Activated naive CD8-positive, alpha-beta T cell treated with anti-CD3 and anti-CD28 coated beads for 36 hours (primary cell): ENCODE measurements around the gene TXNDC5. TPM values are rescaled to one million over a fixed set of nuclear protein-coding genes. Genes with fewer than 3 reads are reported as not detected.

Source experiments
- DNase-seq: peaks from one replicate; pipeline ENCODE4 v3.0.0; 2021
- H3K27ac Mint-ChIP-seq: one replicate; pipeline ENCODE4 v1.8.0; 2022; ENCODE audit warnings: mild to moderate bottlenecking, moderate library complexity, mixed read lengths
- H3K27me3 Mint-ChIP-seq: one replicate; pipeline ENCODE4 v1.8.0; 2022; ENCODE audit warnings: mild to moderate bottlenecking, mixed read lengths
- H3K36me3 Mint-ChIP-seq: one replicate; pipeline ENCODE4 v1.8.0; 2021; ENCODE audit warnings: mild to moderate bottlenecking, mixed read lengths
- H3K4me1 Mint-ChIP-seq: one replicate; pipeline ENCODE4 v1.8.0; 2021; ENCODE audit warnings: mixed read lengths
- H3K4me3 Mint-ChIP-seq: one replicate; pipeline ENCODE4 v1.8.0; 2022; ENCODE audit warnings: mild to moderate bottlenecking, moderate library complexity, mixed read lengths
- H3K9me3 Mint-ChIP-seq: one replicate; pipeline ENCODE4 v1.8.0; 2022; ENCODE audit warnings: mixed read lengths
- total RNA-seq, 2 experiments: library from RNA; stranded (reverse); gene quantifications; one replicate each; pipeline ENCODE4 v1.2.3, GENCODE V29; 2021

The TXNDC5 gene
- total RNA-seq, 2 experiments from 2014 or later, result 62.1 to 65.0 TPM

DNA sequence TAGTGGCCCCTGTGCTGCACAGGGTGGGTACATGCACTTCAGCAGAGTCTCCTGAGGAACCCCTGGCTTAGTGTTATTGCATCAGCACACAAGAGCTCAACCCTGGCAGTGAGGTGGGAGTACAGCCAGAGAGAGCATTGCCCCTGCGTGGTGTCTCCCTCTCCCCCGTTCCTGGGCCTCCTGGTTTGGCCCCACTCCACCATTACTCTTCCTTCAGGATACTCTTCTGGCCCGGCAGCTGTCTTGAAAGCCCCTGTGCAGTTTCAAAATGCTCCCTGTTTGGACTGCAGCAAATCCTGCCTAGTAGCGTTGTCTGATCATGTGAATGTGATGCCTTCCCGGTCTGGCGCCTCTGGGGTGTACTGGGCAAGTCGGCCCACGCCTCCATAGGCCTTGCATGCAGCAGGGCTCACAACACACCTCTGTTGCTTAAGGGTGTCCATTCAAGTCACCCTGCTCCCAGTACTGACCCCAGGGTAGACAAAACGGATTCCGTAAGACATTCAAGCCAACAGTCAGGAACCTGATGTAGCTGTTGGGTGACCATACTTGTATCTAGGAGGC lies 32.1 kb downstream of the TXNDC5 start:
- H3K9me3 Mint-ChIP-seq, result peaks cover 5% of the 10 kb centered on the region
- peaks cover 19% of the 10 kb centered on the region for H3K36me3 Mint-ChIP-seq
- H3K4me3 Mint-ChIP-seq, result no peak overlapping the region
- no peaks in the 10 kb centered on the region for H3K4me1 Mint-ChIP-seq
- DNase-seq, result no peak
- H3K27me3 Mint-ChIP-seq, result no peaks in the 10 kb centered on the region
- H3K27ac Mint-ChIP-seq, result no peak overlapping the region

DNA sequence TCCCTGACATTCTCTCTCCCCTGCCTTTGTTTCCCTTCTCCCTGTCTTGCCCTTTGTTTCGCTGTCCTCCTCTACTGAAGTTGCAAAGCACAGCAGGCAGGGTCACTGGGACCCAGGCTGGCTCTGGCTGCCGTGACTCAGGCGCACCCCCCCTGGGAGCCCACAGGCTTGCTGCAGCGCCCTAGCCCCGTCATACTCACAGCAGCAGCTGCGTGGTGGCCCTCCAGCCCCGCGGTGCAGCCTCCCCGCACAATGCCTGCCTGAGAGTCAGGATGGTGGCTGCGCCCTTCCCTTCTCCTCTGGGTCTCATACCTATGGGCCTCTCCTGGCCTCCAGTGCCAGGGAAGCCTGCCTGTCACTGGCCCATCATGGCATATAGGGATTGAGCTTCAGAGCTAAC lies 41.7 kb downstream of the TXNDC5 start:
- Mint-ChIP-seq H3K9me3 (peaks cover 5% of the 10 kb centered on the region), H3K4me1 (no peaks in the 10 kb centered on the region), H3K4me3 (no peak overlapping the region), H3K27me3 (peaks cover 3% of the 10 kb centered on the region), H3K27ac (no peak overlapping the region), H3K36me3 (peaks cover 3% of the 10 kb centered on the region)
- DNase-seq, result no peak

DNA sequence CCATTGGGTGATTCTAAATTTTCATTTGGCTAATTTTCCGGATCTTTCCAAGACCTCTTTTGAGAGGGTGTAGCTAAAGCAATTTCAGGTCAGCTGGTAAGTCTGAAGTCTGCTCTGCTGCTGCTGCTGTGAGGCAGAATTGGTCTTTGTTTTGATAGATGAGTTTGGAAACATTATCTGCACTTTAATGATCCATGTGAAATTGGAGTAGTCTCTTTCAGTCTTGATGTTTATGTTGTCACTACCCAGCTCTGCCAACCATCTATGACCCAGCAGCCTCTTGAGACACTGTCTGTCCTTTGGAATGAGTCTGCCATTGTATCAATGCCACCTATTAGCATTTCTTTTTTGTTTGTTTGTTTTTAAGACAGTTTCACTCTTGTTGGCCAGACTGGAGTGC lies 44.1 kb downstream of the TXNDC5 start:
- no peak overlapping the region for H3K4me3 Mint-ChIP-seq
- no peak for DNase-seq
- no peaks in the 10 kb centered on the region for H3K36me3 Mint-ChIP-seq
- no peaks in the 10 kb centered on the region for H3K9me3 Mint-ChIP-seq
- no peak overlapping the region for H3K27ac Mint-ChIP-seq
- H3K27me3 Mint-ChIP-seq, result peaks cover 3% of the 10 kb centered on the region
- H3K4me1 Mint-ChIP-seq, result no peaks in the 10 kb centered on the region

DNA sequence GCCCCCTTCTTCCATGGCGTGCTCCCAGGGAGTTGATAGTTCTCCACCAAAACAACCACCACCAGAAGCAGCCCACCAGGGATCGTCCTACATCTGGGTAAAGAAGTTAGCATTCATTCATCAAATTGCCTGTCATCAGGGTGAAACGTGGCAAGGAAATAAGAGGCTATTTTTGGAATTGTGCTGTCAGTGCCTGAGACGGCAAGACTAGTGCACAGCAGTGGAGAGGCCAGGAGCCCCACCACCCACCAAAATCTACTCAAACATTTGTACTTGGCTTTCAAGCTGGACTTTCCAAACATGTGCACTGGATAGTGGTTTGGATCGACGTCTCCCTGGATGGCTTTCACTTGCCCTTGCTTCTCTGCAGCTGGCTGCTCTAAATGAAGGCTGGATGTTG lies 44.8 kb downstream of the TXNDC5 start:
- Mint-ChIP-seq H3K4me1 (no peaks in the 10 kb centered on the region), H3K36me3 (no peaks in the 10 kb centered on the region), H3K9me3 (no peaks in the 10 kb centered on the region), H3K4me3 (no peak overlapping the region), H3K27ac (no peak overlapping the region), H3K27me3 (peaks cover 3% of the 10 kb centered on the region)
- no peak for DNase-seq

DNA sequence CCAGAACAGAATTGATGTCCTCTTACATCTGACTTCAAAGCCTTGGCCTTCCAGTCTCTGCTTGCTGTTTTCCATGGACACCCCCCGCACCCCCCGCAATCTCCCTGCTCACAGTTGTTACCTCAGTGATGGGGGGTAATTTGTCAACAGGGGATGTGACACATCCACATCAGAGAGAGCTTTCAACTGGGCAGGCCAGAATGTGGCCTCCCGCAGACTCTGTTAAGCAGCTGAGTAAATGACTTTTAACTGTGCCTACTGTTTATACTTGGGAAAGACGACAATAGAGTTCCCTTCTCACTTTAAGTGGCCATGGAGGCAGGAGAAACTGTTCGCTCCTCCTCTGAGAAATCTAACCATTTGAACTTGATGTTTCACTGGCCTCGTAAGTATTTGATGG lies 51.0 kb downstream of the TXNDC5 start:
- no peaks in the 10 kb centered on the region for H3K36me3 Mint-ChIP-seq
- H3K4me3 Mint-ChIP-seq, result no peak overlapping the region
- DNase-seq, result no peak
- no peaks in the 10 kb centered on the region for H3K9me3 Mint-ChIP-seq
- no peak overlapping the region for H3K27ac Mint-ChIP-seq
- H3K27me3 Mint-ChIP-seq, result peaks cover 4% of the 10 kb centered on the region
- no peaks in the 10 kb centered on the region for H3K4me1 Mint-ChIP-seq

DNA sequence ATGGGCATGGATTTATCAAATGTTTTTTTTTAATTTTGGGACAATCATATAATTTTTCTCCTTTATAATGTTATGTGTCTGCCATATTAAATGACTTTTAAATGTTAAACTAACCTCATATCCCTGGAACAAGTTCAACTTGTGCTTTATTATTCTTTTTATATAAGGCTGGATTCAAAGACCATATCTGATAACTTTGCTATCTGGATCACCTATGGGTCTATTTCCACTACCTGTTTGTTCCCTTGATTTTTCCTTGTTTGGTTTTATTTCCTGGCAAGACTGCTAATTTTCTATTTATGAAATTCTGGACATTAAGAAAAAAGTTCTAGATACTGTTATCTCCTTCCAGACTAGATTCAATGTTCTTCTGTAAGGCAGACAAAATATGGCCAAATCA lies 58.8 kb downstream of the TXNDC5 start:
- Mint-ChIP-seq H3K36me3 (peaks cover 2% of the 10 kb centered on the region), H3K27me3 (peaks cover 5% of the 10 kb centered on the region), H3K9me3 (peaks cover 12% of the 10 kb centered on the region), H3K4me3 (no peak overlapping the region), H3K4me1 (no peaks in the 10 kb centered on the region), H3K27ac (no peak overlapping the region)
- no peak for DNase-seq

DNA sequence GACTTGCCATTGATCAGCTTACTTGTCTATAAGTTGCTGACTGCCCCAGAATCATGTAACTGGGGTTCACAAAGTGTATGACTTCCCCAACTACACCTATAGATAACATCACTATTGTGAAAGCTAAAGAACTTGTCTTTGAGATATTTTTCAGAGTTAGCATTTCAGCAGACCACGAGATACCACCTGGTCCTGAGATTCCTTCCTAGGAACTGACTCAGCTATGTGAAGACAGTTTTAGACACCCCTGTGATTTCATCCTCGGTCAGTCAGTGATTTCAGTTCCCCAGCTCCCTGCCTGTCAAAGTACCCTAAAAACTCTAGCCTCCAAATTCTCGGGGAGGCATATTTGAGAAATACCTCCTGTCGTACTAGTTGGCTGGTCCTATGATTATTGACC lies 62.4 kb downstream of the TXNDC5 start:
- Mint-ChIP-seq H3K27ac (no peak overlapping the region), H3K36me3 (no peaks in the 10 kb centered on the region), H3K27me3 (peaks cover 15% of the 10 kb centered on the region), H3K4me3 (no peak overlapping the region), H3K4me1 (no peaks in the 10 kb centered on the region), H3K9me3 (peaks cover 12% of the 10 kb centered on the region)
- DNase-seq, result no peak

DNA sequence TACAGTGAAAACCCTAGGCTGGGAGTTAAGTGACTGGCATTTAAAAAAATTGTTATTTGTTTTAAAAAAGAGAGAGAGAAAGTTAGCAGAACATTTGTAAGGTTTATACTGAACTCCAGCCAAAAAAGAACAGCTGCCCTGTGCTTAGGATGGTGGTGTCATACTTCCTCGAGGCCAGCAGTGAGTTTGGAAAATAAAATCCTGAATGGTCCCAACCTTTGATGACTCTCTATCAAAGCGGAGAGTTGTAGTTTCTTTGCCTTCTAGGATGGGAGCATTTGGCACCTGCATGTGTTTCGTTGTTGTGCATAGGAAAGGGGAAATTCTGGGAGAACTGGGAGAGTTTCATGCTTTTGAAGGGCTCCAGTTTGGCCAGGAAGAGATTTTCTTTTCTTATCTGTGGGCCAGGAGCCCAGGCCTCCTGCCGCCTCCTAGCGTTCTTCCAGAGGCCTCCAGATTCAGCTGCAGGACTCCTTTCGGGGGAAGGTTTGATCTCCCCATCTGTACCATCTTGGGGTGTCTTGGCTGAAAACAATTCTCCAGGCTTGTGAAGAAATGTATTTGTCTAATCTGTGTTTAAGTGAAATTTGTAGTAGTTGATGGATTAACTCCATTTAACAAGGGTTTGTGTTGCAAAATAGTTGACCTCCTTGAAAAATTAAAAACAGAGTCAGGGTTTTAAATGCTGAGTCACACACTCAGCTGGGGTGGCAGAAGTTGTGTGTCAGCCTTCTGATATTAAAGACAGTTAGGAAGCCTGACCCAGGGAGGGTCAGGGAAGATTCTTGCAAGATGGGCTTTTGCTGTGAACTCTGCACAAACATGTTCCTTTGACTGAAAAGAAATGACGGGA lies 63.4 kb downstream of the TXNDC5 start:
- Mint-ChIP-seq H3K9me3 (peaks cover 9% of the 10 kb centered on the region), H3K4me3 (no peak overlapping the region), H3K27me3 (peaks cover 15% of the 10 kb centered on the region), H3K36me3 (no peaks in the 10 kb centered on the region), H3K27ac (no peak overlapping the region), H3K4me1 (no peaks in the 10 kb centered on the region)
- no peak for DNase-seq

DNA sequence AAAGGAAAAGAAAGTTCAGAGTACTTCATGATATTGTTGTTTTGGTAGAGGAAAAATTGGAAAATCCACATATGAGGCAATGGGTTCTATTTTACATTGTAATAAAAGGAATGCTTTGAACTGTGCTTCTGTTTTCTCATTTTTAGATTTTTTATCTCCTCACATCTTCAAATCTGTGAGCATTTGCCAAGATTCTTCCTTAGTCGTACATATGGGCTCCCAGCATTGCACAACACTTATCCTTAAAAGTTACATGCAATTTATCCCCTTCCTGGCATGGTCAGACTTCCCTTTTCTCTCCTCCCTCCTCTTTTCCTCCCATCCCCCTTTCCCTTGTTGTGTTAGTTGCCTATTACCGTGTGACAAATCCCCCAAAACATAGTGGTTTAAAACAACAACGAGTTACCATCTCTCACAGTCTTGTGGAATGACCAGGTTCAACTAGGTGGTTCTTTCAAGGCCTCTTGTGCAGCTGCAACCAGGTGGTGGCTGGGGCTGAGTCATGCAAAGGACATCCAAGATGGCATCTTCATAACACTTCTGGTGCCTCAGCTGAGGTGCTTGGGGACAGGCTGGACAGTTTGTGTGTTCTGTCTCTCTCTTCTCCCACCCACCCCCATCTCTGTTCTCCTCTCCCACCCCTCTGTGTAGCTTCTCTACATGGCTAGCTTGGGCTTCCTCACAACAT lies 68.7 kb downstream of the TXNDC5 start:
- Mint-ChIP-seq H3K4me3 (no peak overlapping the region), H3K27ac (no peak overlapping the region), H3K36me3 (no peaks in the 10 kb centered on the region), H3K27me3 (peaks cover 15% of the 10 kb centered on the region), H3K4me1 (no peaks in the 10 kb centered on the region), H3K9me3 (no peaks in the 10 kb centered on the region)
- DNase-seq, result no peak

DNA sequence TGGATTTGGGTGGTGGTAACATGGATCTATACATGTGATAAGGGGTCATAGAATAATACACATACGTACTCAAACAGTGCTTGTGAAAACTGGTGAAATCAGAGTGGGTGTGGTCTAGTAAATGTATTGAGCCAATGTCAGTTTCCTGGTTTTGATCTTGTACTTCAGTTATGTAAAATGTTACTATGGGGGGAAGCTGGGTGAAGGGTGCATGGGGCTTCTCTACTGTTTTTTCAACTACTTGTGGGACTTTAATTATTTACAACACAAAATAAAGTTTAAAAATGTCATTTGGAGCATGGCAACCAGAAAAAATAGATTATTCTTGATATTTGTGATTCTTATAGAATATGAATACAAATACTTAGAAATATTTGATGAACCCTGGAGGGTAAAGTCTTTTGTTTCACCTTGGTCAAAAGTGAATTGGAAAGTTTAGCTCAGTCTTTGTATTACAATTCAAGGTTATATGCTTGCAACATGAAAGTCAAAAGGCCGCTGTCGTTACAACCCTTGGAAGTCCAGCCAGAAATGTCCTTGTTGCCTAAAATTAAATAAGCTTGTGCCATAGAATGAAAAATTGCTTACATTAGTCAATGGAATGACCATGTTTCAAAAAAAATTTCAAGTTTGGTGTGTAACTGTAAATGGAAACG lies 74.1 kb downstream of the TXNDC5 start:
- Mint-ChIP-seq H3K27me3 (peaks cover 22% of the 10 kb centered on the region), H3K9me3 (no peaks in the 10 kb centered on the region), H3K4me1 (no peaks in the 10 kb centered on the region), H3K36me3 (no peaks in the 10 kb centered on the region), H3K27ac (no peak overlapping the region), H3K4me3 (no peak overlapping the region)
- DNase-seq, result no peak

DNA sequence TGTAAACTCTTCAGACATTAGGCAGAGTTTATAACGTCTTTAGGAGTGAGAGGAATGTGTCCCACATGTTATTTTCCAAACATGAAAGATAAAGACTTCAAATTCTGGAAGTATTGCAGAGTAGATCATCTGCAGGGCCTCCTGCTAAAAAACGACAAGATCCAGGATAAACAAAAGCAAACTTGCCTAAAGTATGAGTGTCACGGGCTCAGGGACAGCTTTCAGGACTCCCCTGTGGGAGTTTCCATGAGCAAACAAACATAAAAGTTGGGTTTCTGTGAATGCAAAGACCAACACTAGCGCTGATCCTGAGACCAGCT lies 76.9 kb downstream of the TXNDC5 start:
- no peak for DNase-seq
- Mint-ChIP-seq H3K9me3 (peaks cover 5% of the 10 kb centered on the region), H3K36me3 (no peaks in the 10 kb centered on the region), H3K4me3 (no peak overlapping the region), H3K27me3 (peaks cover 24% of the 10 kb centered on the region), H3K27ac (no peak overlapping the region), H3K4me1 (no peaks in the 10 kb centered on the region)

DNA sequence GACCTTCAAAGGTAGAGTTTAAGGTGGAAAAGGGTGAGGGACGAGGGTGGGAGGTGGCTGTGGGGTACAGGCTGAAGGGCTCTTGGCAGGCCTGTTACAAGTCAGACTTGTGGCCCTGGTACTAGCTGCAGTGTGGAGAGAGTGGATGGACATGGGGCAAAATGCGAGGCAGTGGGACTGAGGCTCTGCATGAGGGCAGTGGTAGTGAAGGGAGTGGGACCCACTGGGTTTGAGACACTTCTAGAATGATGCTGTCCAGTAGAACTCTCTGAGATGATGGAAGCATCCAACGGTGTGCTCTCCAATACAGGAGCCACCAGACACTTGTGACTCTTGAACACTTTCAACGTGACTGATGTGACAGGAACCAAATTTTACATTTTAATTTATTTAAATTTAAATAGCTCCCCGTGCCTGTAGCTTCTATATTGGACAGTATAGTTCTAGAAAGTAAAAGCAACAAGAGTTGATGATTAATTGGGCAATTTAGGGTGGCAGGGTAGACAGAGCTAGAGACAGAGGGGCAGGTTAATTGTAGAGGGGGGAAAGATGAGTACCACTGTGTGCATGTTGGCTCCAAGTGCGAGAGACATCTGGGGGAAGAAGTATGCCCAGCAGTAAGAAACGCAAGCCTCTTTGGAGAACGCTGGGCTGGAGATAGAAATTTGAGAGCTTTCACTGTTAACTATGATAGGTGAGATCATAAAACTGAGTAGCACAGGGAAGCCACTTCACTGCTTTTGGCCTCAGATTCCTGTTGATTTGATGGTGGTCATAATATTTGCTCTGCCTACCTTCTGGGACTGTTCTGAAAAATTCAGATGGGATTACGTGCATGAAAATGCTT lies 77.5 kb downstream of the TXNDC5 start:
- DNase-seq, result no peak
- Mint-ChIP-seq H3K36me3 (no peaks in the 10 kb centered on the region), H3K9me3 (peaks cover 5% of the 10 kb centered on the region), H3K27me3 (peaks cover 24% of the 10 kb centered on the region), H3K4me1 (no peaks in the 10 kb centered on the region), H3K27ac (no peak overlapping the region), H3K4me3 (no peak overlapping the region)
